ENCODE measurements around the gene SEMA3C.
A peak's percentile ranks its signal among the peaks of the same experiment; 100 is the strongest.

Gene SEMA3C

DNA sequence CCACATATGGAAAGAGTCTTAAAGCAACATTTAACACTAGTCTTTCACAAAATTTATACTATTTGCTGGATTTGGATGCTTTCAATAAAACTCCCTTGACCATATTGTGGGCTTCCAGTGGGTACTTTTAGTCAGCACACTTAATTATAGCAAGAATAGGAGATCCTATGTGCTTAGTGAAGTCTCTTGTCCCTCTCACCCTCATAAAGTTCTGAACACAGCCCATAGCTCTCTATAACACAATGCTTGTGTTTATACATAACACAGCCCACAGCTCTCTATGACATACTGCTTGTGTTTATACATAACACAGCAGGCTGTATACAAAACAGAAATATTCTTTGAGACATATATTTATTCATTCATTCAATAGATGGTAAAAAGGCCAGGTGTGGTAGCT is 79.0 kb downstream of the SEMA3C start:
- DNase-seq (ENCODE audit: low spot score) = no peak
- TF ChIP-seq, protein P1, sequence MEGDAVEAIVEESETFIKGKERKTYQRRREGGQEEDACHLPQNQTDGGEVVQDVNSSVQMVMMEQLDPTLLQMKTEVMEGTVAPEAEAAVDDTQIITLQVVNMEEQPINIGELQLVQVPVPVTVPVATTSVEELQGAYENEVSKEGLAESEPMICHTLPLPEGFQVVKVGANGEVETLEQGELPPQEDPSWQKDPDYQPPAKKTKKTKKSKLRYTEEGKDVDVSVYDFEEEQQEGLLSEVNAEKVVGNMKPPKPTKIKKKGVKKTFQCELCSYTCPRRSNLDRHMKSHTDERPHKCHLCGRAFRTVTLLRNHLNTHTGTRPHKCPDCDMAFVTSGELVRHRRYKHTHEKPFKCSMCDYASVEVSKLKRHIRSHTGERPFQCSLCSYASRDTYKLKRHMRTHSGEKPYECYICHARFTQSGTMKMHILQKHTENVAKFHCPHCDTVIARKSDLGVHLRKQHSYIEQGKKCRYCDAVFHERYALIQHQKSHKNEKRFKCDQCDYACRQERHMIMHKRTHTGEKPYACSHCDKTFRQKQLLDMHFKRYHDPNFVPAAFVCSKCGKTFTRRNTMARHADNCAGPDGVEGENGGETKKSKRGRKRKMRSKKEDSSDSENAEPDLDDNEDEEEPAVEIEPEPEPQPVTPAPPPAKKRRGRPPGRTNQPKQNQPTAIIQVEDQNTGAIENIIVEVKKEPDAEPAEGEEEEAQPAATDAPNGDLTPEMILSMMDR (conservative IDR thresholded peaks at IDR 0.05; ENCODE audit: low read depth) = no peak
- ChIA-PET POLR2A (ENCODE audit: low non-redundant PET) (no interaction called here), CTCF (no interaction called here)
- no peak overlapping the region for H3K27ac ChIP-seq

DNA sequence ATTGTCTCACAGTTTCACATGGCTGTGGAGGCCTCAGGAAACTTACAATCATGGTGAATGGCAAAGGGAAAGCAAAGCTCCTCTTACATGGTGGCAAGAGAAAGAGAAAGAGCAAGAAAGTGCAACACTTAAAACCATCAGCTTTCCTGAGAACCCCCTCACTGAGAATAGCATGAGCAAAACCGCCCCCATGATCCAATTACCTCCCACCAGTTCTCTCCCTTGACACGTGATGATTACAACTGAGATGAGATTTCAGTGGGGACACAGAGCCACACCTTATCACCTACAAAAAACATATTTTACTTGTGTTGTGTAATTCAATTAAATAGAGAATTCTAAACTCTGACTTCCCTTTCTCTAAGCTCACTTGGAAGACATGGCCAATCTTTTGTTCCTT is 80.2 kb downstream of the SEMA3C start:
- DNase-seq (ENCODE audit: low spot score) = no peak
- TF ChIP-seq, protein P1 (conservative IDR thresholded peaks at IDR 0.05; ENCODE audit: low read depth) = no peak
- ChIA-PET CTCF (no interaction called here), POLR2A (ENCODE audit: low non-redundant PET) (no interaction called here)
- H3K27ac ChIP-seq = no peak overlapping the region

DNA sequence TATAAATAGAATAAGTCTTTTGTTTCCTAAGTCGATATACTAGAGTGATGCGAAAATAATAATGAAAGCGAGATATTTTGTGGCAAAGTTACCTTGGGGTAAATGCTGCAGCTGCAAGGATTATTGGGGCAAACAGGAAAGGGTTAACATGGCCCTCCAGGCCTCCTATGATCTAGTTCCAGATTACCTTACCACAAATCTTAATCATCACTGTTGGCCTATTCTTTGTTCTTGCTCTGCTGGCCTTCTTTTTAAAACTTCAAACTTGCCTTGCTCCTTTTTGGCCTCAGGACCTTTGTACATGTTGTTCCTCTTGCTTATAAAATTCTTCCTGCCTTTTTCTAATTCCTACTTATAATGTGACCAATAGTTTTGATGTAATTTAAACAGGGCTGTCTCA is 81.5 kb downstream of the SEMA3C start:
- TF ChIP-seq, protein P1 (conservative IDR thresholded peaks at IDR 0.05; ENCODE audit: low read depth) = no peak
- DNase-seq (ENCODE audit: low spot score) = no peak
- no peak overlapping the region for H3K27ac ChIP-seq
- ChIA-PET POLR2A (ENCODE audit: low non-redundant PET) (no interaction called here), CTCF (no interaction called here)

DNA sequence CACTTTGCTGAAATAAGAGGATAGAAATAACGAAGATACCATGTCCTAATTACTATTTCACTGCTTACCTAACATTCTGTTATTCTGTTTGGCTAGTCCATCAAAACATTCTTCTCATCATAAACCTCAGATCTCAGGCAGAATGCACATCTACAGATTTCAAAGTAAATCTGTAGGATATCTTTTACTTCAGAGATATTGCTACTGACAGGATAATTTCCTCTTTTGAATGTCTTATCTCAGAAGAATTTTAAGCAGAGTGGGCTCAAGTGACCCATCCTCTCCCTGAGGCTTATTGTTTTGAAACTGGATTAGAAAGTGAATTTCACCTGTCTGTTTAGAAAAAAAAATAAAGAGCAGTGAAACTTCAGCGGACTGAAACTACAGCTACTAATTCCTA is 83.6 kb downstream of the SEMA3C start:
- DNase-seq (ENCODE audit: low spot score) = no peak
- TF ChIP-seq, protein P1 (conservative IDR thresholded peaks at IDR 0.05; ENCODE audit: low read depth) = no peak
- H3K27ac ChIP-seq = no peak overlapping the region
- CTCF ChIA-PET = no interaction called here
- POLR2A ChIA-PET (ENCODE audit: low non-redundant PET) = no interaction called here

DNA sequence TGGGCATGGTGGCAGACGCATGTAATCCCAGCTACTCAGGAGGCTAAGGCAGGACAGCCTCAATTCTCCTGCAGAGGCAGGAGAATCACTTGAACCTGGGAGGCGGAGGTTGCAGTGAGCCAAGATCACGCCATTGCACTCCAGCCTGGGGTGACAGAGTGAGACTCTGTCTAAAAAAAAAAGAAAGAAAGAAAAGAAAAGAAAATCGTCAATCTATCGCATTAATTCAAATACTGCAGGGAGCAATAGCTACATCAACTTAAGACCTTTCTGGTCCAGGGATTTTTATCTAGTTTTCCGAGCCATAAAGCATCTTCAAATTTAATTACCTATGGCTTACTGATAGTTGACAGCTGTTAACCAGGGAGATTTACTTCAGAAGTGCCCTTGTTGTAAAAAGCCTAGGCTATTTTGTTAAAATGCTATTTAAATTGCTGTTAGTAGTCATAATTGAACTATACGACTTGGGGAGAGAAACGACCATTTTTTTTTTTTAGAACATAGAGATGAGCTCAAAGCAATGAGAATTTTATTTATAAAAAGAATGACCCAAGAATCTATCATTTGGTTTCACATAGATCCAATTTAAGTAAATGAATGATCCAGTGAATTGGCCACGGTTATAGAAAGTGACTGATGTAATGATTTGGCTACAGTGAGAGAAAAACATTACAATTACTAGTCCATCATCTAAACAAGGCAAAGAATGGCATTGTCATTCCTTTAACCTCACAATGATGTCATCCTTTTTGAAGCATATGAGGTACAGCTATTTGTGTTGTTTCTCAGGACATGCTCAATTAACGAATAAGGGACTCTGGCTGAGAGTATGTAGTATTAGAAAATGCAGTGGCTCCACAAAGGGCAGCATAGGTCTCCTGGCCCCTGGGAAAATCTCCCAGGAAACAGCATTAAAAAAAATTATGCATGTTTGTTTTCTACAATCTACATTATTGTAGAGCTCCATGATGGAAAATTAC is 85.3 kb downstream of the SEMA3C start:
- CTCF ChIA-PET = no interaction called here

DNA sequence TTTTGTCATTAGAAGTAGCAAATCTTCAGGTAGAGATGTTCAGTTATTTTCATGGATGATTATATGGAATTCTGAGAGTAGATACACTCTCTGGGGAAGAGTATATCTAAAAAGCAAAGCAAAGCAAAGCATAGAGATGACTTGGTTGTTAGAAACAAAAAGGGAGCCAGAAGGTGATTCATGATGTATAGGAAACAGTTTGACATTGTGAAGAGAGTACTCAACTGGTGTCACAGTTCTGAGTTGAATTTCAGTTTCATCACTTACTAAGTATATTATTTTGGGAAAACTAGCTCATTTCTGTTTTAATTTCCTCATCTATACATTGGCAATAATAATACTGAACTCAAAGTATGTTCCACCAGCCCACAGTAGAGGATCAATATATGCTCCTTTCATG is 86.8 kb downstream of the SEMA3C start:
- TF ChIP-seq, protein P1 (conservative IDR thresholded peaks at IDR 0.05; ENCODE audit: low read depth) = no peak
- POLR2A ChIA-PET (ENCODE audit: low non-redundant PET) = no interaction called here
- DNase-seq (ENCODE audit: low spot score) = no peak
- CTCF ChIA-PET = interaction anchor here (0.7 kb wide), 1 partner anchor 84 kb away, joined by 3 read pairs; no protein-coding TSS in a partner anchor
- H3K27ac ChIP-seq = no peak overlapping the region

More for the DNA sequence above, 85.3 kb downstream of the SEMA3C start:
- H3K27ac ChIP-seq = peak overlapping the region; percentile 30; the same call in 1 of the 2 replicates
- TF ChIP-seq, protein P1 (conservative IDR thresholded peaks at IDR 0.05; ENCODE audit: low read depth) = no peak
- no peak for DNase-seq (ENCODE audit: low spot score)
- POLR2A ChIA-PET (ENCODE audit: low non-redundant PET) = no interaction called here
